ENCODE results near the gene FSTL4.

DNA sequence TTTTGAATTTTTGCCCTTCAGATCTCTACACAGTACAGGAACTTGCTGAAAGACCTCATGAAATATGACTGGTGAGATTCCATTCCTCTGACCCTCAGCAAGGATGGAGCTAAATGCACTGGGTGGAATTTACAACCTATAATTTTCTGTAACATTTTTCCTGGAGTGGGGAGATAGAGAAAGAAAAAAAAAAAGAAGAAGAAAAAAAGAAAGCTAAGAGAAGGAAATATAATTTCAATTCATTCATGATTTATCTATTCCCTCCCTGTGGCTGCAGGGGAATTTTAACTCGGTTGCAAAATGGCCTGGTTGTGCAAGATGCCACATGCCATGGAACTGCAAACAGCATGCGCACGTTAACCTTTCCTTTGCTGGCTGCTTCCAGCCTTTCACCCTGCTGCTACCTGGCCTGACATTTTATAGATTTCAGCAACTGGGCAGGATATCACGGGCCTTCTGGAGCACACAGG lies 155.4 kb downstream of the FSTL4 start:
- TF ChIP-seq, protein P1, sequence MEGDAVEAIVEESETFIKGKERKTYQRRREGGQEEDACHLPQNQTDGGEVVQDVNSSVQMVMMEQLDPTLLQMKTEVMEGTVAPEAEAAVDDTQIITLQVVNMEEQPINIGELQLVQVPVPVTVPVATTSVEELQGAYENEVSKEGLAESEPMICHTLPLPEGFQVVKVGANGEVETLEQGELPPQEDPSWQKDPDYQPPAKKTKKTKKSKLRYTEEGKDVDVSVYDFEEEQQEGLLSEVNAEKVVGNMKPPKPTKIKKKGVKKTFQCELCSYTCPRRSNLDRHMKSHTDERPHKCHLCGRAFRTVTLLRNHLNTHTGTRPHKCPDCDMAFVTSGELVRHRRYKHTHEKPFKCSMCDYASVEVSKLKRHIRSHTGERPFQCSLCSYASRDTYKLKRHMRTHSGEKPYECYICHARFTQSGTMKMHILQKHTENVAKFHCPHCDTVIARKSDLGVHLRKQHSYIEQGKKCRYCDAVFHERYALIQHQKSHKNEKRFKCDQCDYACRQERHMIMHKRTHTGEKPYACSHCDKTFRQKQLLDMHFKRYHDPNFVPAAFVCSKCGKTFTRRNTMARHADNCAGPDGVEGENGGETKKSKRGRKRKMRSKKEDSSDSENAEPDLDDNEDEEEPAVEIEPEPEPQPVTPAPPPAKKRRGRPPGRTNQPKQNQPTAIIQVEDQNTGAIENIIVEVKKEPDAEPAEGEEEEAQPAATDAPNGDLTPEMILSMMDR (conservative IDR thresholded peaks at IDR 0.05; ENCODE audit: low read length), result no peak
- TF ChIP-seq EZH2phosphoT487 (IDR thresholded peaks at IDR 0.05; ENCODE audit: borderline replicate concordance, low read depth, low read length), result no peak
